Thyroid gland (tissue), 4 donors: ENCODE results near the gene TLR9.

Experiments used
- CTCF ChIP-seq, 6 experiments: fragments of 200-600 bp in 3 of 6; fragments of 450-650 bp in 3 of 6; sonication (generic) in 3 of 6; IDR thresholded peaks; one replicate each; pipeline ENCODE4 v1.5.1; 2016 to 2019; ENCODE audit warnings: antibody characterized with exemption in 6 of 6, mild to moderate bottlenecking in 2 of 6, inconsistent platforms in 1 of 6, moderate library complexity in 1 of 6
- POLR2A ChIP-seq, 2 donors: fragments of 450-650 bp; IDR thresholded peaks; one replicate each; pipeline ENCODE4 v1.6.1; 2017; ENCODE audit warnings: antibody characterized with exemption in 2 of 2, mild to moderate bottlenecking in 2 of 2, moderate library complexity in 1 of 2

- TF ChIP-seq POLR2A (IDR thresholded peaks at IDR 0.05) (peak in 1 of 2 donors; percentile 18), CTCF (IDR thresholded peaks at IDR 0.05) (peak in 4 of 6 experiments; percentile 20 to 39 (median 37))
These were observed 6.4 kb downstream of the TLR9 start for GRCh38 chr3:52218937-52219650.
